GM23338 (cell line): ENCODE measurements around the gene CALR3. TPM values are rescaled to one million over a fixed set of nuclear protein-coding genes. Genes with fewer than 3 reads are reported as not detected.

Experiments
- ATAC-seq: fragments of 200-7000 bp; cut with Tn5 transposase; 3 replicates; pipeline ENCODE4 v1.9.1; 2020
- DNase-seq: peaks from one replicate; pipeline ENCODE4 v3.0.0-alpha.2; 2015; ENCODE audit warnings: low spot score
- H2AFZ ChIP-seq: fragments of 200-600 bp; sonication (generic); 2 replicates; pipeline ENCODE4 v1.8.0; 2016; ENCODE audit warnings: antibody characterized with exemption, mild to moderate bottlenecking, moderate library complexity
- H3F3A ChIP-seq: fragments of 200-600 bp; sonication (generic); replicated peaks from 2 replicates; pipeline ENCODE4 v1.8.0; 2017; ENCODE audit warnings: antibody characterized with exemption, mixed run types, low read depth
- H3K27ac ChIP-seq: fragments of 200-600 bp; sonication (generic); 2 replicates; pipeline ENCODE4 v1.6.1; 2016; ENCODE audit warnings: low read depth
- H3K27me3 ChIP-seq: fragments of 200-600 bp; sonication (generic); 2 replicates; pipeline ENCODE4 v1.8.0; 2016; ENCODE audit warnings: mild to moderate bottlenecking, mixed run types, moderate library complexity; ENCODE audit not compliant: insufficient read depth
- H3K36me3 ChIP-seq: fragments of 200-600 bp; sonication (generic); 2 replicates; pipeline ENCODE4 v1.8.0; 2016; ENCODE audit warnings: mild to moderate bottlenecking; ENCODE audit not compliant: insufficient read depth
- H3K4me1 ChIP-seq: fragments of 200-600 bp; sonication (generic); 2 replicates; pipeline ENCODE4 v1.8.0; 2016; ENCODE audit warnings: mild to moderate bottlenecking, moderate library complexity; ENCODE audit not compliant: insufficient read depth
- H3K4me2 ChIP-seq: fragments of 200-600 bp; sonication (generic); 2 replicates; pipeline ENCODE4 v1.7.1; 2017; ENCODE audit warnings: mixed run types
- H3K4me3 ChIP-seq: fragments of 200-600 bp; sonication (generic); 2 replicates; pipeline ENCODE4 v1.6.1; 2016; ENCODE audit warnings: mixed run types
- H3K79me2 ChIP-seq: fragments of 200-600 bp; sonication (generic); replicated peaks from 2 replicates; pipeline ENCODE4 v1.8.0; 2017; ENCODE audit warnings: mild to moderate bottlenecking; ENCODE audit not compliant: insufficient read depth
- H3K9me2 ChIP-seq: fragments of 200-600 bp; sonication (generic); 2 replicates; pipeline ENCODE4 v1.8.0; 2017; ENCODE audit not compliant: insufficient read depth
- H4K20me1 ChIP-seq: fragments of 200-600 bp; sonication (generic); replicated peaks from 2 replicates; pipeline ENCODE4 v1.8.0; 2017; ENCODE audit warnings: mild to moderate bottlenecking; ENCODE audit not compliant: insufficient read depth
- H3K27ac Mint-ChIP-seq: 2 replicates; pipeline ENCODE4 v1.8.0; 2020; ENCODE audit warnings: inconsistent platforms, mild to moderate bottlenecking, moderate library complexity, mixed read lengths
- H3K27me3 Mint-ChIP-seq: 3 replicates; pipeline ENCODE4 v1.8.0; 2022; ENCODE audit warnings: low read depth, mild to moderate bottlenecking, moderate library complexity, mixed read lengths, inconsistent platforms; ENCODE audit not compliant: insufficient read depth, poor library complexity
- H3K36me3 Mint-ChIP-seq: 3 replicates; pipeline ENCODE4 v1.8.0; 2021; ENCODE audit warnings: low read depth, mild to moderate bottlenecking, inconsistent platforms, moderate library complexity, mixed read lengths
- H3K4me1 Mint-ChIP-seq: 3 replicates; pipeline ENCODE4 v1.8.0; 2020; ENCODE audit warnings: mild to moderate bottlenecking, inconsistent platforms, mixed read lengths
- H3K4me3 Mint-ChIP-seq: 3 replicates; pipeline ENCODE4 v1.8.0; 2021; ENCODE audit warnings: moderate library complexity, mild to moderate bottlenecking, inconsistent platforms, mixed read lengths
- H3K9me3 Mint-ChIP-seq: 3 replicates; pipeline ENCODE4 v1.8.0; 2020; ENCODE audit warnings: moderate library complexity, mild to moderate bottlenecking, inconsistent platforms, mixed read lengths
- CREB1 ChIP-seq: fragments of 250-450 bp; sonication (Bioruptor Pico); IDR thresholded peaks from 2 replicates; pipeline ENCODE4 v1.5.0; 2020; ENCODE audit warnings: low read depth, mild to moderate bottlenecking, moderate library complexity
- CTCF ChIP-seq, 2 experiments: fragments of 200-600 bp in 1 of 2; sonication (generic) in 1 of 2; conservative IDR thresholded peaks; 2 replicates each; pipeline versions ENCODE4 v1.5.1 to v1.6.1; 2016 to 2017; ENCODE audit warnings: antibody characterized with exemption in 2 of 2, low read depth in 2 of 2, mild to moderate bottlenecking in 2 of 2, moderate library complexity in 1 of 2
- ETS1 ChIP-seq: IDR thresholded peaks from 2 replicates; pipeline ENCODE4 v1.6.1; 2016; ENCODE audit warnings: antibody characterized with exemption
- EZH2 ChIP-seq: fragments of 200-600 bp; sonication (generic); IDR thresholded peaks from one replicate; pipeline ENCODE4 v1.8.0; 2017; ENCODE audit warnings: antibody characterized with exemption, mild to moderate bottlenecking, low read depth; ENCODE audit not compliant: unreplicated experiment
- EZH2phosphoT487 ChIP-seq: fragments of 200-600 bp; sonication (generic); IDR thresholded peaks from one replicate; pipeline ENCODE4 v1.8.1; 2018; ENCODE audit warnings: antibody characterized with exemption; ENCODE audit not compliant: unreplicated experiment
- JUNB ChIP-seq: IDR thresholded peaks from one replicate; pipeline ENCODE4 v1.6.1; 2016; ENCODE audit warnings: antibody characterized with exemption; ENCODE audit not compliant: unreplicated experiment
- NANOG ChIP-seq: IDR thresholded peaks from 2 replicates; pipeline ENCODE4 v1.6.1; 2016; ENCODE audit warnings: antibody characterized with exemption, borderline replicate concordance
- POLR2AphosphoS5 ChIP-seq: IDR thresholded peaks from 2 replicates; pipeline ENCODE4 v1.6.1; 2016; ENCODE audit warnings: antibody characterized with exemption, low read depth
- REST ChIP-seq: IDR thresholded peaks from one replicate; pipeline ENCODE4 v1.6.1; 2018; ENCODE audit warnings: antibody characterized with exemption; ENCODE audit not compliant: unreplicated experiment
- STAT1 ChIP-seq: IDR thresholded peaks from one replicate; pipeline ENCODE4 v1.6.1; 2016; ENCODE audit warnings: antibody characterized with exemption; ENCODE audit not compliant: unreplicated experiment
- ZNF114 ChIP-seq: fragments of 250-450 bp; sonication (Bioruptor Pico); IDR thresholded peaks from 2 replicates; pipeline ENCODE4 v1.5.0; 2020; ENCODE audit warnings: mild to moderate bottlenecking, moderate library complexity
- ZNF331 ChIP-seq: fragments of 250-450 bp; sonication (Bioruptor Pico); IDR thresholded peaks from 2 replicates; pipeline ENCODE4 v1.5.0; 2020; ENCODE audit warnings: low read depth, mild to moderate bottlenecking, moderate library complexity
- ZNF462 ChIP-seq: fragments of 250-450 bp; sonication (Bioruptor Pico); IDR thresholded peaks from 2 replicates; pipeline ENCODE4 v1.5.0; 2020; ENCODE audit warnings: mild to moderate bottlenecking, moderate library complexity
- polyA plus RNA-seq: library from polyadenylated mRNA; unstranded; fragments of >200 nt; fragmentation: Nextera tagmentation; extraction: Ambion mirVana; gene quantifications from 2 replicates; pipeline ENCODE4 v1.2.1, GENCODE V29; 2016
- total RNA-seq: library from RNA; depleted of rRNA; stranded (reverse); fragments of >200 nt; shearing (Covaris generic); gene quantifications from 2 replicates; pipeline ENCODE4 v1.2.3, GENCODE V29; 2014

Gene CALR3
- total and polyA plus RNA-seq, 2 experiments from 2014 or later = 0.42 to 0.66 TPM

- Histone ChIP-seq H3K4me1 (no peaks in the 10 kb centered on the region), H3F3A (no peaks in the 10 kb centered on the region), H3K27me3 (no peaks in the 10 kb centered on the region), H3K4me3 (no peak overlapping the region), H3K27ac (no peak overlapping the region), H3K79me2 (peaks cover 3% of the 10 kb centered on the region; the same call in 1 of the 2 replicates), H2AFZ (no peak overlapping the region), H3K9me2 (no peaks in the 10 kb centered on the region), H3K36me3 (peaks cover 21% of the 10 kb centered on the region; the same call in 1 of the 2 replicates), H3K4me2 (no peak overlapping the region), H4K20me1 (peaks cover 11% of the 10 kb centered on the region; the same call in 1 of the 2 replicates)
- TF ChIP-seq EZH2phosphoT487 (no peak), CTCF (conservative IDR thresholded peaks at IDR 0.05; ENCODE audit: low read depth in 2 of 2) (no peak), ZNF331 (CRISPR knock-in tag) (no peak), ETS1 (no peak), POLR2AphosphoS5 (no peak), JUNB (no peak), CREB1 (no peak), EZH2 (no peak), REST (no peak), STAT1 (no peak), NANOG (no peak), ZNF114 (CRISPR knock-in tag) (no peak), ZNF462 (no peak)
- H3K27me3 Mint-ChIP-seq = peaks cover 3% of the 10 kb centered on the region
- no peak overlapping the region for H3K4me3 Mint-ChIP-seq
- no peaks in the 10 kb centered on the region for H3K4me1 Mint-ChIP-seq
- ATAC-seq (no peak), DNase-seq (no peak)
- no peaks in the 10 kb centered on the region for H3K9me3 Mint-ChIP-seq
- H3K27ac Mint-ChIP-seq = no peak overlapping the region
- H3K36me3 Mint-ChIP-seq = peaks cover 47% of the 10 kb centered on the region
These were observed 59.8 kb downstream of the CALR3 start for GRCh38 chr19:16435999-16436650.
